Activated T-cell treated with anti-CD3 and anti-CD28 coated beads for 24 hours (primary cell): ENCODE results near the gene GNL3L.
"Not testable (repeated sequence)": the region's sequence is repeated elsewhere in the genome, so short reads cannot be mapped to it uniquely, and the experiment has no call there.

Source experiments
- DNase-seq: peaks from one replicate; pipeline ENCODE4 v3.0.0-alpha.2; 2020; ENCODE audit warnings: low read depth

The GNL3L gene

DNA sequence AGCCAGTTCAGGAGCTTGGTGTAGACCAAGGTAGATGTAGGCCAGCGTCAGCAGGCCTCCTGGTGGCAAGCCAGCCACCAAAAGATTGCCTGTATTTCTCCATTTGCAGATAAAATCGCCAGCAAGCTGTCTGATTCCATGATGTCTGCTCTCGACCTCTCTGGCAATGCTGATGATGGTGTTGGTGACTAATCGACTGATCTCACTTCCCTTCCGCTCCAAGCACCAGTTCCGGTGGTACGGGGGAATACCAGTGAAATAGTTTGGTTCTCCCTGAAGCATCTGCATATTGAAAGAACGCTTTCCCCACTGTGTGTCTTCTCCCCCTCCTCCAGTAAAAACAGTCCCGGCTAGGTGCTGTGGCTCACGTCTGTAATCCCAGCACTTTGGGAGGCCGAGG lies 30.4 kb downstream of the GNL3L start:
- no peak for DNase-seq

DNA sequence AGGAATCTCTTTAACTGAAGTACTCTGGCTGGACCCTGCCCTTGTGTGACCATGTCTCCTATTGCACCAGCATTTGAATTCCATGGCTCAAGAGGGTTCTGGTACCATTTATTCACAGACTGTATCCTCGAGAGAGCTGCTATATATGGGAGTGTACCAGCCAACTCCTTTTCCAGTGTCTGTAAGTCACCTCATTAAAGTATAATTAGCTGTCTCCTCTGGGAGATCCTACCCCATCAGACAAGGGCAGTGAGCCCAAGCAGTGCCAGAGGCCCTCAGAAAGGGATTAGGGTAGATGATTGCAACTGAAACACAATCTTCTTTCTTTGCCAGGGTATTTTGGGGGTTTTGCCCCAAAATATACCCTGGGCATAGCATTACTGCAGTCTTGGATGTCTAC lies 31.6 kb downstream of the GNL3L start:
- no peak for DNase-seq

DNA sequence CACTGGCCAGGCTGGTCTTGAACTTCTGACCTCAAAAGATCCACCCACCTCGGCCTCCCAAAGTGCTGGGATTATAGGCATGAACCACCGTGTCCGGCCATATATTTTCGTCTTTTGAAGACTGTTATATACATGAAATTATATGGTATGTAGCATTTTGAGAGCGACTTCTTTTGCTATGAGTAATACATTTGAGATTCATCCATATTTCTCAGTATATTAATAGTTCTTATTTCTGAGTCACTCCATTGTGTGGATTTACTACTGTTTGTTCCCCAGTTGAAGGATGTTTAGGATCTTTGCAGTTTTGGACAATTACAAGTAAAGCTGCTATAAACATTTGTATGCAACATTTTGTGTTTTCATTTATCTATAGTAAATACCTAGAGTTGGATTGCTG lies 34.9 kb downstream of the GNL3L start:
- no peak for DNase-seq

DNA sequence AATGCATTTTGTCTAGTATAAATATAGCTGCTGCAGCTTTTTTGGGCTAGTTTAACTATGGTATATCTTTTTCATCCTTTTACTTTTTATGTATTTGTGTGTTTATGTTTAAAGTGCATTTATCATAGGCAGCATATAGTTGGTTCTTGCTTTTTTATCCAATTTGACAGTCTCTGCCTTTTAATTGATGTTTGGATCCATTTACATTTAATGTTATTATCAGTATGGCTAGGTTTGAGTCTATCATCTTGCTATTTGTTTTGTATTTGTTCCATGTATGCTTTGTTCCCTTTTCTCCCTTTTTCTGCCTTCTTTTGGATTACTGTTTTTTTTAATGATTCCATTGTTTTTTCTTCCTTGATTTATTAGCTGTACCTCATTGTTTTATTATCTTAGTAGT lies 40.3 kb downstream of the GNL3L start:
- no peak for DNase-seq

DNA sequence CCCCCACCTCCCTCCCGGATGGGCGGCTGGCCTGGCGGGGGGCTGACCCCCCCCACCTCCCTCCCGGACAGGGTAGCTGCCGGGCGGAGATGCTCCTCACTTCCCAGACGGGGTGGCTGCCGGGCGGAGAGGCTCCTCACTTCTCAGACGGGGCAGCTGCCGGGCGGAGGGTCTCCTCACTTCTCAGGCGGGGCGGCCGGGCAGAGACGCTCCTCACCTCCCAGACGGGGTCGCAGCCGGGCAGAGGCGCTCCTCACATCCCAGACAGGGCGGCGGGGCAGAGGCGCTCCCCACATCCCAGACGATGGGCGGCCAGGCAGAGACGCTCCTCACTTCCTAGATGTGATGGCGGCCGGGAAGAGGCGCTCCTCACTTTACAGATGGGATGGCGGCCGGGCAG lies 42.6 kb downstream of the GNL3L start:
- not testable (repeated sequence) for DNase-seq

DNA sequence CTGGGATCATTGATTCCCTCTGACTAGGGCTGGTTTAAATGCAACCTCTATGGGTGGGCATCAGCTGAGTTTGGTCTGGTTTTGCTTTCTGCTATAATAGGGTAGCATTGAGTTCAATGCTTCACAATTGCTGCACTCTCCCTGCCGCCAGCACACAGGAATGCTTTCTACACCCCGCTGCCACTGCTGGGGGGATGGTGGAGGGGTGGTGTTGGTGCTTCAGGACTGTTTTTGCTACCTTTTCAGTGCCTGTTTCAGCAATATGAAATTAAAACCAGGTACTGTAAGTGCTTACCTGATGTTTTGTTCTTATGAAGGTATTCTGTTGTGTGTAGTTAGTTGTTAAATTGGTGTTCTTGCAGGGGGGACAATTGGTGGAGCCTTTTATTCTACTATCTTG lies 67.7 kb downstream of the GNL3L start:
- DNase-seq, result no peak

DNA sequence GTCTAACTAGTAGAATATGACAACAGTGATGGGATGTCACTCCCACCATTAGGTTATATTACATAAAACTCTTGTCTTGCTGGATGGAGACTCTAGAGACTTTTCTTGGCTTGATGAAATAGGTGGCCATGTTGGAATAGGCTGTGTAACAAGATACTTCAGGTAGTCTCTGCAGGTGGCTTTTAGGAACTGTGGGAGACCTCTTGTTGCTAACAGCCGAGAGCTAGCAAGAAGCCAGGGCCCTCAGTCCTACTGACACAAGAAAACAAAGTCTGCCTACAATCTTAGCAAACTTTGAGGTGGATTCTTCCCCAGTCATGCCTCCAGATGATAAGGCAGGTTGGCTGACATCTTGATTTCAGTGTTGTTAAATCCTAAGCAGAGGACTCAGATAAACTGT lies 72.5 kb downstream of the GNL3L start:
- no peak for DNase-seq
